T-cell (primary cell): ENCODE measurements around the gene MLH1. TPM values are rescaled to one million over a fixed set of nuclear protein-coding genes. Genes with fewer than 3 reads are reported as not detected.

Experiments
- ATAC-seq, 4 experiments: fragments of 200-7000 bp in 3 of 4; fragments of 150-1000 bp in 1 of 4; cut with Tn5 transposase; replicated peaks in 1 of 4; 1 replicate in 3 of 4; 2 replicates in 1 of 4; pipeline ENCODE4 v1.10.0; 2021; ENCODE audit warnings: moderate library complexity in 3 of 4, mild to moderate bottlenecking in 2 of 4, moderate number of reproducible peaks in 1 of 4
- CTCF ChIA-PET, 2 donors: fragments of 300-600 bp; sonication (Branson Sonifier 250); formaldehyde crosslinking; loops; one replicate each; lab custom pipeline; 2022; ENCODE audit warnings: antibody characterized with exemption in 2 of 2; lab: Charles Lee
- POLR2A ChIA-PET, 2 donors: fragments of 300-600 bp; sonication (Branson Sonifier 250); formaldehyde crosslinking; loops; one replicate each; lab custom pipeline; 2022; ENCODE audit warnings: antibody characterized with exemption in 2 of 2; lab: Charles Lee
- DNase-seq, 35 experiments: peaks; one replicate each; pipeline versions ENCODE4 v3.0.0 to v3.0.0-alpha.2; 2013 to 2023
- H3K27ac ChIP-seq: one replicate; pipeline ENCODE4 v1.5.1; 2013; ENCODE audit warnings: low read length
- H3K27me3 ChIP-seq, 2 experiments: replicated peaks in 1 of 2; 1 replicate in 1 of 2; 2 replicates in 1 of 2; pipeline versions ENCODE4 v1.6.1 to v1.7.0; 2013; ENCODE audit warnings: low read length in 1 of 2, mixed read lengths in 1 of 2; ENCODE audit not compliant: control insufficient read depth in 2 of 2, insufficient read depth in 2 of 2; ENCODE audit errors: extremely low read depth in 1 of 2
- H3K36me3 ChIP-seq, 2 donors: 1 replicate in 1 of 2; 2 replicates in 1 of 2; pipeline versions ENCODE4 v1.6.1 to v1.7.0; 2013; ENCODE audit warnings: low read length in 1 of 2; ENCODE audit not compliant: control insufficient read depth in 2 of 2, insufficient read depth in 1 of 2; ENCODE audit errors: extremely low read depth in 1 of 2
- H3K4me1 ChIP-seq, 2 experiments: 1 replicate in 1 of 2; 2 replicates in 1 of 2; pipeline versions ENCODE4 v1.6.1 to v1.7.0; 2013; ENCODE audit warnings: low read length in 2 of 2, mixed read lengths in 1 of 2; ENCODE audit not compliant: insufficient read depth in 2 of 2, control insufficient read depth in 1 of 2; ENCODE audit errors: extremely low read depth in 1 of 2
- H3K4me3 ChIP-seq, 2 donors: 1 replicate in 1 of 2; 2 replicates in 1 of 2; pipeline versions ENCODE4 v1.5.1 to v1.7.0; 2013; ENCODE audit warnings: mild to moderate bottlenecking in 2 of 2, low read length in 1 of 2, moderate library complexity in 1 of 2; ENCODE audit not compliant: control insufficient read depth in 1 of 2; ENCODE audit errors: extremely low read depth in 1 of 2
- H3K9me3 ChIP-seq: 2 replicates; pipeline ENCODE4 v1.7.0; 2013
- H3K27ac Mint-ChIP-seq, 2 donors: one replicate each; pipeline ENCODE4 v1.8.0; 2020 to 2021; ENCODE audit warnings: mild to moderate bottlenecking in 2 of 2, mixed read lengths in 2 of 2
- H3K27me3 Mint-ChIP-seq, 2 donors: one replicate each; pipeline ENCODE4 v1.8.0; 2021 to 2022; ENCODE audit warnings: mixed read lengths in 2 of 2
- H3K36me3 Mint-ChIP-seq: one replicate; pipeline ENCODE4 v1.8.0; 2021; ENCODE audit warnings: mixed read lengths
- H3K4me1 Mint-ChIP-seq, 3 donors: one replicate each; pipeline ENCODE4 v1.8.0; 2020 to 2022; ENCODE audit warnings: mixed read lengths in 3 of 3, mild to moderate bottlenecking in 1 of 3
- H3K4me3 Mint-ChIP-seq, 3 donors: one replicate each; pipeline ENCODE4 v1.8.0; 2020 to 2022; ENCODE audit warnings: mild to moderate bottlenecking in 3 of 3, mixed read lengths in 3 of 3, moderate library complexity in 3 of 3
- H3K9me3 Mint-ChIP-seq, 3 donors: one replicate each; pipeline ENCODE4 v1.8.0; 2020 to 2022; ENCODE audit warnings: mixed read lengths in 3 of 3
- WGBS: methylation state at CpG from one replicate; pipeline ENCODE4 v1.1.5; 2013; ENCODE audit warnings: missing lambda C conversion rate; ENCODE audit not compliant: insufficient coverage; 5-methylcytosine and 5-hydroxymethylcytosine counted together
- total RNA-seq, 35 experiments: library from RNA in 6 of 35; stranded (reverse) in 6 of 35; fragments of 120-200 nt in 1 of 35; gene quantifications; one replicate each; pipeline versions ENCODE4 v1.2.1 to v1.2.4 and lab custom pipeline; 2013 to 2026

MLH1 gene
- total RNA-seq, 5 donors from 2014 or later (not counting 1 experiment from before 2014, with no cell fraction given): 24.7 to 32.4 (median 28.6) TPM

DNA sequence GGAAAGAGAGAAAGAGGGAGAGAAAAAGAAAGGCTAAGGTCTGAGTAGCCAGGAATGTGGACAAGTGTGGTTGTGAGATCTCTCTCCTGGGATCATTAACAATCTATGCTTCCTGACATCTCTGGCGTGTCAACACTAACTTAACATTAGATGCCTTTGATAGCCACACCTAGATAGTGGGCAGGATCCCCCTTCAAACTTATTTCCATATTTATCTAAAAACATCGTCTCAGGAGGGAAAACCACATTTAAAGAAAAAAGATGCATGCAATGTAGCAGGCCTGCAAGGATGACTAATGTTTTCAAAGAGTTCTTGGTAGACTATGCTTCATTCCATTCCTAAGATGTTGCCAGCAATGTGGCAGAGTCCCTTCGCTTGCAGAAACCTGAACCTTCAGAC, 80.9 kb downstream of the MLH1 start:
- H3K36me3 Mint-ChIP-seq: peaks cover 53% of the 10 kb centered on the region
- H3K36me3 ChIP-seq: peaks cover 0 to 14% of the 10 kb centered on the region in 2 donors
- H3K4me1 Mint-ChIP-seq: peaks cover 5 to 12% (median 5%) of the 10 kb centered on the region in 3 donors
- H3K9me3 ChIP-seq: no peaks in the 10 kb centered on the region
- 100% methylated on average over 1 of the region's 3 CpGs for WGBS
- no peaks in the 10 kb centered on the region for H3K27me3 Mint-ChIP-seq
- H3K4me3 ChIP-seq: no peak overlapping the region
- H3K27me3 ChIP-seq: no peaks in the 10 kb centered on the region
- H3K27ac Mint-ChIP-seq: no peak overlapping the region
- POLR2A ChIA-PET: no interaction called here
- H3K9me3 Mint-ChIP-seq: no peaks in the 10 kb centered on the region
- DNase-seq (no peak), ATAC-seq (no peak)
- peaks cover 0 to 4% of the 10 kb centered on the region in 2 experiments for H3K4me1 ChIP-seq
- no peak overlapping the region for H3K27ac ChIP-seq
- CTCF ChIA-PET: no interaction called here
- no peak overlapping the region for H3K4me3 Mint-ChIP-seq

DNA sequence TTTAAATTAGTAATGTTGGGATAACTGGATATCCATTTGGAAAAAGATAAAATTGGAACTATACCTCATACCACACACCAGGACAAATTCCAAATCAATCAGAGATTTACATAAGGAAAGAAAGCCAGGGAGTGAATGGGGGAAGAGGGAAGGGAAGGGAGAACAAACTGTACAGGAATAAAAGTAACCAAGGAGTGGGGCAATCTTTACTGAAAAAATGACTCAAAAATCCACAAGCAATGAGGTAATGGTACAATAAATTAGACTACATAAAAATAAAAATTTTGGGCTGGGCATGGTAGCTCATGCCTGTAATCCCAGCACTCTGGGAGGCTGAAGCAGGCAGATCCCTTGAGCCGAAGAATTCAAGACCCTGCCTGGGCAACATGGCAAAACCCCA, 82.6 kb downstream of the MLH1 start:
- Mint-ChIP-seq H3K9me3 (no peaks in the 10 kb centered on the region), H3K4me1 (peaks cover 5 to 12% (median 5%) of the 10 kb centered on the region in 3 donors), H3K36me3 (peaks cover 58% of the 10 kb centered on the region), H3K4me3 (no peak overlapping the region), H3K27me3 (no peaks in the 10 kb centered on the region), H3K27ac (no peak overlapping the region)
- CTCF ChIA-PET: no interaction called here
- no CpG with 5 or more reads among the region's 1 CpG for WGBS
- Histone ChIP-seq H3K9me3 (no peaks in the 10 kb centered on the region), H3K4me3 (no peak overlapping the region), H3K27ac (no peak overlapping the region), H3K36me3 (peaks cover 0 to 22% of the 10 kb centered on the region in 2 donors), H3K27me3 (no peaks in the 10 kb centered on the region), H3K4me1 (peaks cover 0 to 4% of the 10 kb centered on the region in 2 experiments)
- ATAC-seq (no peak), DNase-seq (no peak)
- POLR2A ChIA-PET: no interaction called here

DNA sequence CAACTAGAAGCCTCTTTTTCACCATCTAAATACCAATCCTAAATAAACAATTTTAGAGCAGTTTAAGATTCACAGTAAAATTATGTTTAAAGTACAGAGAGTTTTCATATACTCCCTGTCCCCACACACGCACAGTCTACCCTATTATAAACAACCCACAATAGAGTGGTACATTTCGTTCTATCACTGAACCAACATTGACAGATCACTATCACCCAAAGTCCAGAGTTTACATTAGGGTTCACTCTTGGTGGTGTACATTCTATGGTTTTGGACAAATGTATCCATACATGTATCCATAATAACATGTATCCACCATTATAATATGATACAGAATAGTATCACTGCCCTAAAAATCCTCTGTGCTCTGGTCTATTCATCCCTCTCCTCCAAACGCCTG, 89.0 kb downstream of the MLH1 start:
- no peak overlapping the region for H3K27ac ChIP-seq
- H3K4me3 Mint-ChIP-seq: no peak overlapping the region
- no peaks in the 10 kb centered on the region for H3K9me3 ChIP-seq
- H3K36me3 Mint-ChIP-seq: peaks cover 54% of the 10 kb centered on the region
- H3K9me3 Mint-ChIP-seq: no peaks in the 10 kb centered on the region
- no peak overlapping the region for H3K27ac Mint-ChIP-seq
- H3K4me1 Mint-ChIP-seq: no peaks in the 10 kb centered on the region
- no peaks in the 10 kb centered on the region for H3K27me3 Mint-ChIP-seq
- no CpG with 5 or more reads among the region's 3 CpGs for WGBS
- CTCF ChIA-PET: no interaction called here
- DNase-seq (no peak), ATAC-seq (no peak)
- POLR2A ChIA-PET: interaction anchor here in 1 of 2 donors (0.6 kb wide), 1 partner anchor 67 kb away, joined by 9 read pairs; no protein-coding TSS in a partner anchor
- no peak overlapping the region for H3K4me3 ChIP-seq
- no peaks in the 10 kb centered on the region for H3K27me3 ChIP-seq
- no peaks in the 10 kb centered on the region for H3K4me1 ChIP-seq
- H3K36me3 ChIP-seq: peaks cover 0 to 20% of the 10 kb centered on the region in 2 donors

DNA sequence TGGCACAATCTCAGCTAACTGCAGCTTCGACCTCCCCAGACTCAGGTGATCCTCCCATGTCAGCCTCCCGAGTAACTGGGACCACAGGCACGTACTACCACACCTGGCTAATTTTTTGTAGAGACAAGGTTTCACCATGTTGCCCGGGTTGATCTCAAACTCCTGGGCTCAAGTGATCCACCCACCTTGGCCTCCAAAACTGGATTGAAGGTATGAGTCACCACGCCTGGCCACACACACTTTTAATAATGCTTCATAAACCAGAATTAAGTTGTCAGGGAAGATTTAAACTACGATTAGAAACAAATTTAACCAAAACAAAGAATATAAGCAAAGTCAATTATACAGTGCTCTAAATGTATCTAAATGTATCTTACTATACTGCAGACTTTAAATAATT, 93.6 kb downstream of the MLH1 start:
- Histone ChIP-seq H3K36me3 (peaks cover 3 to 20% of the 10 kb centered on the region in 2 donors), H3K4me1 (no peaks in the 10 kb centered on the region), H3K27me3 (no peaks in the 10 kb centered on the region), H3K4me3 (no peak overlapping the region), H3K9me3 (no peaks in the 10 kb centered on the region), H3K27ac (no peak overlapping the region)
- ChIA-PET CTCF (no interaction called here), POLR2A (no interaction called here)
- DNase-seq (no peak), ATAC-seq (no peak)
- Mint-ChIP-seq H3K9me3 (no peaks in the 10 kb centered on the region), H3K4me3 (no peak overlapping the region), H3K4me1 (no peaks in the 10 kb centered on the region), H3K36me3 (peaks cover 46% of the 10 kb centered on the region), H3K27me3 (no peaks in the 10 kb centered on the region), H3K27ac (no peak overlapping the region)
- 100% methylated on average over 2 of the region's 6 CpGs for WGBS

- ATAC-seq (no peak), DNase-seq (no peak)
- H3K4me1 ChIP-seq: no peaks in the 10 kb centered on the region
- Mint-ChIP-seq H3K27ac (no peak overlapping the region), H3K9me3 (no peaks in the 10 kb centered on the region), H3K27me3 (no peaks in the 10 kb centered on the region), H3K4me1 (no peaks in the 10 kb centered on the region), H3K4me3 (no peak overlapping the region), H3K36me3 (peaks cover 45% of the 10 kb centered on the region)
- ChIA-PET CTCF (no interaction called here), POLR2A (no interaction called here)
- 100% methylated on average over 1 of the region's 2 CpGs for WGBS
- H3K27me3 ChIP-seq: no peaks in the 10 kb centered on the region
- peaks cover 3 to 21% of the 10 kb centered on the region in 2 donors for H3K36me3 ChIP-seq
- no peaks in the 10 kb centered on the region for H3K9me3 ChIP-seq
- no peak overlapping the region for H3K4me3 ChIP-seq
- H3K27ac ChIP-seq: no peak overlapping the region
Measured at GRCh38 chr3:37087870-37088269, 94.6 kb downstream of the MLH1 start.

- Mint-ChIP-seq H3K4me1 (peaks cover 0 to 4% (median 0%) of the 10 kb centered on the region in 3 donors), H3K4me3 (no peak overlapping the region), H3K27ac (no peak overlapping the region), H3K36me3 (peaks cover 47% of the 10 kb centered on the region), H3K27me3 (no peaks in the 10 kb centered on the region), H3K9me3 (no peaks in the 10 kb centered on the region)
- ChIA-PET POLR2A (interaction anchor here in 1 of 2 donors (0.5 kb wide), 1 partner anchor 122 kb away, joined by 3 read pairs; no protein-coding TSS in a partner anchor), CTCF (interaction anchor here in 1 of 2 donors (0.6 kb wide), 1 partner anchor 27 kb away, joined by 3 read pairs; no protein-coding TSS in a partner anchor)
- peaks cover 3 to 22% of the 10 kb centered on the region in 2 donors for H3K36me3 ChIP-seq
- H3K4me3 ChIP-seq: no peak overlapping the region
- H3K27me3 ChIP-seq: no peaks in the 10 kb centered on the region
- no peaks in the 10 kb centered on the region for H3K9me3 ChIP-seq
- H3K4me1 ChIP-seq: no peaks in the 10 kb centered on the region
- ATAC-seq: no peak
- WGBS: 100% methylated on average over 1 of the region's 3 CpGs
- no peak overlapping the region for H3K27ac ChIP-seq
- no peak for DNase-seq
Measured at GRCh38 chr3:37092484-37092883, 99.2 kb downstream of the MLH1 start.

DNA sequence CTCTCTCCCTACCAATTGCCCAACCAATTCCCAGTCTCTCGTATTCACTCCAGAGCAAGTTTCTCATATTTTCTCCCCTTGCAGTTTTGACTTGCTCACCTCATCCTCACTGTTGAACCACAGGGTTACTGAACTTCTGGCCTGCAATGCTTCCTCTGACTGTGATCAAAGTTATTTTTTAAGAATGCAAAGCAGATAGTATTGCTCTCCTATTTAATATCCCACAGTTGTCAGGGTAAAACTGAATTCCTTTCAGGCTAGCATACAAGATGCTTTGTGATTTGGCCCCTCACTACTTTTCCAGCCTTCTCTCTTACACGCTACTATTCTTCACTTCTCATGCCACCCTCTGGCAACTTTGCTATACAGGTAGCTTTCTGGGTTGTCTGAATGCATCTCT, 100.2 kb downstream of the MLH1 start:
- ATAC-seq (no peak), DNase-seq (no peak)
- H3K4me3 ChIP-seq: no peak overlapping the region
- Mint-ChIP-seq H3K27ac (no peak overlapping the region), H3K9me3 (no peaks in the 10 kb centered on the region), H3K4me3 (no peak overlapping the region), H3K4me1 (peaks cover 0 to 5% (median 0%) of the 10 kb centered on the region in 3 donors), H3K27me3 (no peaks in the 10 kb centered on the region), H3K36me3 (peaks cover 49% of the 10 kb centered on the region)
- ChIA-PET POLR2A (no interaction called here), CTCF (no interaction called here)
- H3K4me1 ChIP-seq: no peaks in the 10 kb centered on the region
- H3K36me3 ChIP-seq: peaks cover 3 to 16% of the 10 kb centered on the region in 2 donors
- no peaks in the 10 kb centered on the region for H3K27me3 ChIP-seq
- H3K27ac ChIP-seq: no peak overlapping the region
- 100% methylated on average over 1 of the region's 2 CpGs for WGBS
- H3K9me3 ChIP-seq: no peaks in the 10 kb centered on the region
